SK-N-SH (cell line): ENCODE results near the gene ZFAND4.

Experiments
- CHD2 ChIP-seq: fragments of 150-350 bp; IDR thresholded peaks from 2 replicates; pipeline ENCODE4 v1.6.1; 2018; ENCODE audit warnings: low read length; ENCODE audit not compliant: partially characterized antibody
- CTCF ChIP-seq: fragments of 200-600 bp; sonication (generic); IDR thresholded peaks from 2 replicates; pipeline ENCODE4 v1.6.1; 2017; ENCODE audit warnings: antibody characterized with exemption, mild to moderate bottlenecking, moderate library complexity
- EP300 ChIP-seq, 2 experiments: IDR thresholded peaks; 2 replicates each; pipeline versions ENCODE4 v1.4.0 to v1.6.1; 2012; ENCODE audit warnings: borderline replicate concordance in 1 of 2, low read depth in 1 of 2, low read length in 1 of 2
- IRF3 ChIP-seq: fragments of 150-350 bp; IDR thresholded peaks from 2 replicates; pipeline ENCODE4 v1.6.1; 2016; ENCODE audit warnings: mild to moderate bottlenecking, low read depth, low read length
- MAX ChIP-seq: IDR thresholded peaks from 2 replicates; pipeline ENCODE4 v1.4.0; 2012; ENCODE audit warnings: low read depth
- MXI1 ChIP-seq: IDR thresholded peaks from 2 replicates; pipeline ENCODE4 v1.6.1; 2012; ENCODE audit warnings: mild to moderate bottlenecking, low read depth, low read length, improper control_type of control experiment
- POLR2AphosphoS5 ChIP-seq: IDR thresholded peaks from 2 replicates; pipeline ENCODE4 v1.6.1; 2012; ENCODE audit warnings: low read depth, low read length
- REST ChIP-seq: IDR thresholded peaks from 2 replicates; pipeline ENCODE4 v1.6.1; 2012; ENCODE audit warnings: mild to moderate bottlenecking, low read depth, low read length, moderate library complexity
- RFX5 ChIP-seq: IDR thresholded peaks from 2 replicates; pipeline ENCODE4 v1.6.1; 2012; ENCODE audit warnings: mild to moderate bottlenecking, improper control_type of control experiment, low read length
- SMC3 ChIP-seq: IDR thresholded peaks from 2 replicates; pipeline ENCODE4 v1.6.1; 2012; ENCODE audit warnings: low read depth, low read length, improper control_type of control experiment
- TAF1 ChIP-seq: IDR thresholded peaks from 2 replicates; pipeline ENCODE4 v1.6.1; 2012; ENCODE audit warnings: low read depth, mild to moderate bottlenecking, low read length, moderate library complexity, borderline replicate concordance
- TCF12 ChIP-seq: IDR thresholded peaks from 2 replicates; pipeline ENCODE4 v1.4.0; 2012
- USF2 ChIP-seq: fragments of 150-350 bp; IDR thresholded peaks from 2 replicates; pipeline ENCODE4 v1.6.1; 2017; ENCODE audit warnings: antibody characterized with exemption, low read length, low read depth, borderline replicate concordance
- ZBTB33 ChIP-seq: IDR thresholded peaks from 2 replicates; pipeline ENCODE4 v1.4.0; 2012; ENCODE audit warnings: low read depth, borderline replicate concordance

- no peak for TF ChIP-seq CHD2
- no peak for TF ChIP-seq CTCF
- TF ChIP-seq TAF1 = no peak
- TF ChIP-seq SMC3 = no peak
- TF ChIP-seq POLR2AphosphoS5 = no peak
- TF ChIP-seq TCF12 = no peak
- no peak for TF ChIP-seq RFX5
- TF ChIP-seq IRF3 = no peak
- TF ChIP-seq ZBTB33 = no peak
- TF ChIP-seq USF2 = no peak
- no peak for TF ChIP-seq REST
- TF ChIP-seq EP300 (IDR thresholded peaks at IDR 0.05; ENCODE audit: borderline replicate concordance in 1 of 2, low read depth in 1 of 2, low read length in 1 of 2) = no peak
- no peak for TF ChIP-seq MXI1
- TF ChIP-seq MAX = no peak
These were observed 65.3 kb downstream of the ZFAND4 start for GRCh38 chr10:45607276-45607675.
